Spleen (tissue), 11 donors: ENCODE results near the gene YKT6. TPM values are rescaled to one million over a fixed set of nuclear protein-coding genes. Genes with fewer than 3 reads are reported as not detected.

Experiments used
- DNase-seq: peaks from one replicate; pipeline ENCODE4 v3.0.0-alpha.2; 2020
- H3K27ac ChIP-seq, 8 donors: fragments of 200-600 bp; sonication (generic) in 7 of 8; 1 replicate in 4 of 8; 2 replicates in 4 of 8; pipeline versions ENCODE4 v1.5.0 to v1.8.0; 2016 to 2021; ENCODE audit warnings: inconsistent platforms in 4 of 8, mild to moderate bottlenecking in 4 of 8, moderate library complexity in 1 of 8
- H3K27me3 ChIP-seq, 7 donors: fragments of 200-600 bp; sonication (generic) in 6 of 7; replicated peaks in 1 of 7; 1 replicate in 4 of 7; 2 replicates in 3 of 7; pipeline versions ENCODE4 v1.5.0 to v1.8.0; 2016 to 2021; ENCODE audit warnings: inconsistent platforms in 3 of 7, mild to moderate bottlenecking in 1 of 7
- H3K36me3 ChIP-seq, 6 donors: fragments of 200-600 bp; sonication (generic) in 5 of 6; 1 replicate in 4 of 6; 2 replicates in 2 of 6; pipeline versions ENCODE4 v1.5.0 to v1.8.0; 2016 to 2021; ENCODE audit warnings: inconsistent platforms in 2 of 6
- H3K4me1 ChIP-seq, 6 donors: fragments of 200-600 bp; sonication (generic) in 5 of 6; 1 replicate in 3 of 6; 2 replicates in 3 of 6; pipeline versions ENCODE4 v1.5.0 to v1.8.0; 2016 to 2021; ENCODE audit warnings: inconsistent platforms in 3 of 6
- H3K4me3 ChIP-seq, 8 donors: fragments of 200-600 bp; sonication (generic) in 7 of 8; 1 replicate in 4 of 8; 2 replicates in 4 of 8; pipeline versions ENCODE4 v1.5.0 to v1.8.0; 2016 to 2021; ENCODE audit warnings: inconsistent platforms in 4 of 8, mild to moderate bottlenecking in 4 of 8, moderate library complexity in 2 of 8
- H3K9me3 ChIP-seq, 8 donors: fragments of 200-600 bp; sonication (generic) in 7 of 8; 1 replicate in 4 of 8; 2 replicates in 4 of 8; pipeline versions ENCODE4 v1.5.0 to v1.8.0; 2016 to 2021; ENCODE audit warnings: inconsistent platforms in 4 of 8
- CTCF ChIP-seq, 11 experiments: fragments of 200-600 bp in 7 of 11; fragments of 450-650 bp in 4 of 11; sonication (generic) in 4 of 11; IDR thresholded peaks in 8 of 11; conservative IDR thresholded peaks in 3 of 11; 1 replicate in 7 of 11; 2 replicates in 4 of 11; pipeline versions ENCODE4 v1.4.0 to v1.8.0; 2016 to 2021; ENCODE audit warnings: antibody characterized with exemption in 11 of 11, inconsistent platforms in 4 of 11, mild to moderate bottlenecking in 1 of 11
- POLR2A ChIP-seq, 3 donors: fragments of 450-650 bp; IDR thresholded peaks; one replicate each; pipeline ENCODE4 v1.5.1; 2017; ENCODE audit warnings: antibody characterized with exemption in 3 of 3, mild to moderate bottlenecking in 1 of 3
- POLR2AphosphoS5 ChIP-seq, 3 donors: sonication (generic); formaldehyde crosslinking; IDR thresholded peaks; one replicate each; pipeline ENCODE4 v1.5.1; 2017; ENCODE audit warnings: antibody characterized with exemption in 3 of 3
- WGBS, 5 donors: extraction: QIAGEN DNeasy Blood & Tissue Kit in 3 of 5; methylation state at CpG; one replicate each; pipeline versions ENCODE4 v1.1.5 to v1.1.7; 2013 to 2018; 5-methylcytosine and 5-hydroxymethylcytosine counted together
- intact Hi-C: fragments of 100-400 bp; cut with DNase I; formaldehyde crosslinking; loops from one replicate; pipeline ENCODE4 v1.15.0; 2023; ENCODE audit warnings: low total_unique reads
- polyA plus RNA-seq, 3 donors: library from polyadenylated mRNA; stranded (reverse); fragments of 200-250 nt; gene quantifications; one replicate each; pipeline ENCODE4 v1.2.1, GENCODE V29; 2013
- total RNA-seq, 7 donors: library from RNA; depleted of rRNA in 3 of 7; stranded (reverse); fragments of >200 nt in 3 of 7; fragmentation: NEBNext Ultra II Directional in 4 of 7; extraction: Animal tissue kit (Norgen Biotek cat#: 25700) in 4 of 7; gene quantifications; one replicate each; pipeline versions ENCODE4 v1.1.0 to v1.2.1, GENCODE V29; 2016 to 2021
- donor health status: healthy with polysubstance abuse.
- donor health status: DM: no; HTN: no; CAD: no; lungs with moderate emphysema.
- donor health status: DM: no; HTN: no; CAD: no.
- donor health status: Bipolar disorder and iron deficiency.
- donor health status: healthy.
- donor health status: DM: no; HTN: no; CAD: no.
- donor health status: DM: yes; HTN: yes; CAD: no.

YKT6 gene
- total and polyA plus RNA-seq, 10 donors, result 26.9 to 66.4 (median 55.4) TPM

GRCh38 chr7:44184206-44184872, 16.4 kb upstream of the YKT6 start:
- no peak overlapping the region for H3K4me3 ChIP-seq
- H3K27ac ChIP-seq, result no peak overlapping the region
- WGBS, 5 donors, result 77 to 88% (median 83%) methylated on average over 16 of the region's 16 CpGs
- H3K4me1 ChIP-seq, result no peaks in the 10 kb centered on the region
- no peak for TF ChIP-seq POLR2A (IDR thresholded peaks at IDR 0.05)
- TF ChIP-seq CTCF (IDR thresholded peaks at IDR 0.05 in 8 of 11, conservative IDR thresholded peaks at IDR 0.05 in 3 of 11), result no peak
- TF ChIP-seq POLR2AphosphoS5 (IDR thresholded peaks at IDR 0.05), result no peak
- DNase-seq, result no peak
- no peaks in the 10 kb centered on the region for H3K36me3 ChIP-seq
- H3K27me3 ChIP-seq, result peaks cover 0 to 2% (median 0%) of the 10 kb centered on the region in 7 donors
- peaks cover 0 to 15% (median 9%) of the 10 kb centered on the region in 8 donors for H3K9me3 ChIP-seq
- intact Hi-C loops, result no loop called here

DNA sequence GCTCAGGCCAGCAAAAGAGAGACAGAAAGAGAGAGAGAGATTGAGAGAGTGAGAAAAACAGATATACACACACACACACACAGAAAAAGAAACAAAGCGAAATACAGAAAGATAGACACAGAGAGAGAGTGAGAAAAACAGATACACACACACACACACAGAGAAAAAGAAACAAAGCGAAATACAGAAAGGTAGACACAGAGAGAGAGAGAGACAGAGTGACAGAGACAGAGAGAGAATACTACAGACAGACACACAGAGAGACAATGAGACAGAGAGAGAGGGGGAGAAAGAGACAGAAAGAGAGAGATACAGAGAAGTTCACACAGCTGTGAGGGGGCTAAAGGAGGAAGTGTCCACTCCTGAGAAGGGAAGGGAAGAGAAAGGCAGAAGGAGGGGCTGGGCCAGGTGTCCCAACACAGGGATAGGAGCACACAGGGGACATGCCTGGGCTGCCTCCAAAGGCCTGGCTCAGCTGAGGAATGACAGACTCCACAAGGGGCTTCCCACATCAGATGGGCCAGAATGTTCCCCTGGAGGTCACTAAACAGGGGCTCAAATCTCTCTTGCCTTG, 15.8 kb upstream of the YKT6 start:
- Histone ChIP-seq H3K27me3 (peaks cover 0 to 4% (median 0%) of the 10 kb centered on the region in 7 donors), H3K27ac (no peak overlapping the region), H3K9me3 (peaks cover 0 to 15% (median 9%) of the 10 kb centered on the region in 8 donors), H3K36me3 (no peaks in the 10 kb centered on the region), H3K4me3 (no peak overlapping the region), H3K4me1 (no peaks in the 10 kb centered on the region)
- 86 to 98% (median 93%) methylated on average over 2 of the region's 2 CpGs for WGBS, 5 donors
- TF ChIP-seq POLR2AphosphoS5 (IDR thresholded peaks at IDR 0.05) (no peak), POLR2A (IDR thresholded peaks at IDR 0.05) (no peak), CTCF (IDR thresholded peaks at IDR 0.05 in 8 of 11, conservative IDR thresholded peaks at IDR 0.05 in 3 of 11) (no peak)
- no peak for DNase-seq
- intact Hi-C loops, result no loop called here

DNA sequence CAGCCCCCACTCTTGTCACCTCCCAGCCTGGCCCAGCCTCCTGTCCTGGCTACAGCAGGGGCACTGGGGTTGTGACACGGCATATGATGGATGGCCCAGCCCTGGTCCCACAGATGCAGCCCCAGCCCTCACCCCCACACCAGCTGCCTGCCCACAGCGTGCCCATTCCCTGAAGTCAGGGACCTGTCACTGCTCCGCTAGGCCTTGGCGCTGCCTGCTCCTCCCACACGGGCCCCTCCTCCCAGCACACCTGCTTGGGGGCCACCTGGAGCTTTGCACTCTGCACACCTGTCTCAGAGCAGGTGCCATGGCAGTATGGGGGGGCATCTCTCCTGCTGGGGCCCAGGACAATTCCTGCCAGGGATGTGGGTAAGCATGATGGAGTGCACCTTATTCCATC, 15.0 kb upstream of the YKT6 start:
- WGBS, 5 donors, result 81 to 90% (median 84%) methylated on average over 5 of the region's 5 CpGs
- Histone ChIP-seq H3K36me3 (no peaks in the 10 kb centered on the region), H3K9me3 (peaks cover 0 to 15% (median 9%) of the 10 kb centered on the region in 8 donors), H3K4me1 (no peaks in the 10 kb centered on the region), H3K4me3 (no peak overlapping the region), H3K27ac (no peak overlapping the region), H3K27me3 (peaks cover 0 to 4% (median 0%) of the 10 kb centered on the region in 7 donors)
- TF ChIP-seq POLR2AphosphoS5 (IDR thresholded peaks at IDR 0.05), result no peak
- DNase-seq, result no peak
- intact Hi-C loops, result no loop called here

DNA sequence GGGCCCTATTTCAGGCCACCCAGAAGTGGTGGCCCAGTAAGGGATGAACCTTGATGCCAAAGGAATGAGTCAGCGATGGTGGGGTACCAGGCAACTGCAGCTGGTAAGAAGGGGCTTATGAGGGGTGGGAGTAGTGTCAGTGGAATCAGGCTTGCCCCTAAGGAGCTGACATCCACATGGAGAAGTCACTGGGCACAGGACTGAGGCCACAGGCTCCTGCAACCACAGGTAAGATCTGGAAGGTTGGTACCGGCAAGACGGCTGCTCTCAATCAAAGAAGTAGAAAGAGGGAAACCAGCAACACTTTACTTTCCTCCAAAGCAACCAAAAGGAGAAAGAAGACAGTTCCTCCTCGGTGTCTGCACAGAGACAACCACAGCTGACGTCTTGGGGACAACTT, 14.0 kb upstream of the YKT6 start:
- no peak for DNase-seq
- intact Hi-C loops, result no loop called here
- TF ChIP-seq POLR2AphosphoS5 (IDR thresholded peaks at IDR 0.05) (no peak), CTCF (IDR thresholded peaks at IDR 0.05 in 8 of 11, conservative IDR thresholded peaks at IDR 0.05 in 3 of 11) (no peak), POLR2A (IDR thresholded peaks at IDR 0.05) (no peak)
- Histone ChIP-seq H3K4me3 (no peak overlapping the region), H3K36me3 (no peaks in the 10 kb centered on the region), H3K9me3 (peaks cover 0 to 15% (median 9%) of the 10 kb centered on the region in 8 donors), H3K27ac (no peak overlapping the region), H3K27me3 (peaks cover 0 to 6% (median 0%) of the 10 kb centered on the region in 7 donors), H3K4me1 (no peaks in the 10 kb centered on the region)
- WGBS, 5 donors, result 62 to 71% (median 69%) methylated on average over 5 of the region's 5 CpGs
